GM21390 (cell line): ENCODE results near the gene OGFOD3.
"Not testable (repeated sequence)": the region's sequence is repeated elsewhere in the genome, so short reads cannot be mapped to it uniquely, and the experiment has no call there.

Source experiments
- ATAC-seq: cut with Tn5 transposase; IDR thresholded peaks from one replicate; pipeline ENCODE4 v1.9.1; 2021; ENCODE audit not compliant: unreplicated experiment

OGFOD3 gene

DNA sequence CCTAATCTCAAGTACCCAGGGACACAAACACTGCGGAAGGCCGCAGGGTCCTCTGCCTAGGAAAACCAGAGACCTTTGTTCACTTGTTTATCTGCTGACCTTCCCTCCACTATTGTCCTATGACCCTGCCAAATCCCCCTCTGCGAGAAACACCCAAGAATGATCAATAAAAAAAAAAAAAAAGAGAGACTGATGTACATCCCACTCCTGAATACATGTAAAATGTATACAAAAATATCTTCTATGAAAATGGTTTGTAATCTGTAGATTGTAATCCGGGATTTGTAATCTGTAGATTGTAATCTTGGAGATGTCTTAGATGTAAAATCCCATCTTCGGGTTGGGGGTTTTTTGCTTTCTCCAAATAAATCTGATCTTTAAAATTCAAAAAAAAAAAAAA is 41.1 kb downstream of the OGFOD3 start:
- not testable (repeated sequence) for ATAC-seq

DNA sequence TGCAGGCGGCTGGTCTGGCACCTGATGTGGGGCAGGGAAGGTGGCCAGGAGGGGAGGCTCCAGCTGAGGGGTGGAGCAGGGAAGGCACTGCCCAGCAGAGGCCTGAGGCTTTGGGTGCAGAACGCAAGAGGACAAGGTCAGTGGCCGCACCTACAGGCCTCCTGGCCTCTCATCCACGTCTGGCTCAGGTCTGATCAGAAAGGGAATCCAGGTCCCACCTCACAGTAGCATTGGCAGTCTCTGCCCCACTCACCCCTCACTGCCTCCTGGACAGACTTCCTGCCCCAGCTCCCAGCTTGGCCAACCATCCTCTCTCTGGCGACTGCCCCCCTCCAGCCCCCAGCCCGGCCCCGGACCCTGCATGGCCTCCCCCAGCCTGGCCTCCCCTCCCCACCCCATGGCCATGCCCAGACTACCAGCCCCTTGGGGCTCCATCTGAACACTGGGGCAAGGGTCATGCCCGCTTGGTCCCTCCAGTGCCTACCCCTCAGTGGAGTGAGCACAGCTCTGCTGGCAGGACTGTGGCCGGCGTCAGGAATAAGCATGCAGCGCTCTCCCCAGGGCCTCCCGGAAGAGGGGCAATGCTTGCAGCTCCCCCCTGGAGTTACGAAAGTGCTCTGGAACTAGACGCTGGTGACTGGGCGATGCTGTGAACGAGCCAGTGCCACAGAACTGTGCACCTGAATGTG is 42.2 kb downstream of the OGFOD3 start:
- ATAC-seq: no peak

DNA sequence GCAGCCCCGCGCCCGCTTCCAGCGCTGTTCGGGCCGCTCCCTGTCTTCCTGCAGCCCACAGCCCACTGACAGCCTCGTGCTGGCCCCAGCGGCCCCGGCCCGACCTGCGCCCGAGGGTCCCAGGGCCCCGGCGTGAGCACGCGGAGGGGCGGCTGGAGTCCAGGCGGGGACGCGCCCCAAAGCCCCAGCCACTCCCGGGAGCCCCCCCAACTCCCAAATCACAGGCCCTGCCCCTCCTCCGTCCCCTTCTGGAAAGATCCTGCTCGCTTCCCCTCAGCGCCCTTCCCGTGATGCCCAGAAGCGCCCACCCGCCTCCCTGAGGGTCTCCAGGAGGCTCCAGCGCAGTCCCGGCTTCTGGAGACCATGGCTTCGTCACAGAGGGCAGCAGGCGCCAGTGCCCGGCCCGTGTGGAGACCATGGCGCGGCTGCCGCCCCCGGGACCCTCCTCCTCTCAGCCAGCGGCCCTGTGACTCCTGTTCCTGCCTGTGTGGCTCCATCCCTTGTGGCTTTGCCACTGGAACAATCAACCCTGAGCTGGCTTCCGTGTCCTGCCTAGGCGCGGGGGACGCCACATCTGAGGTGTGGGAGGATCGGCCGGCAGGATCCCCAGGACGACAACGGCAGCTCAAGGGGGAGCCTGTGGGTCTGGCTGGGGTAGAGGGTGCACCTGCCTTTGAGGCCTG is 42.9 kb downstream of the OGFOD3 start:
- ATAC-seq: no peak

DNA sequence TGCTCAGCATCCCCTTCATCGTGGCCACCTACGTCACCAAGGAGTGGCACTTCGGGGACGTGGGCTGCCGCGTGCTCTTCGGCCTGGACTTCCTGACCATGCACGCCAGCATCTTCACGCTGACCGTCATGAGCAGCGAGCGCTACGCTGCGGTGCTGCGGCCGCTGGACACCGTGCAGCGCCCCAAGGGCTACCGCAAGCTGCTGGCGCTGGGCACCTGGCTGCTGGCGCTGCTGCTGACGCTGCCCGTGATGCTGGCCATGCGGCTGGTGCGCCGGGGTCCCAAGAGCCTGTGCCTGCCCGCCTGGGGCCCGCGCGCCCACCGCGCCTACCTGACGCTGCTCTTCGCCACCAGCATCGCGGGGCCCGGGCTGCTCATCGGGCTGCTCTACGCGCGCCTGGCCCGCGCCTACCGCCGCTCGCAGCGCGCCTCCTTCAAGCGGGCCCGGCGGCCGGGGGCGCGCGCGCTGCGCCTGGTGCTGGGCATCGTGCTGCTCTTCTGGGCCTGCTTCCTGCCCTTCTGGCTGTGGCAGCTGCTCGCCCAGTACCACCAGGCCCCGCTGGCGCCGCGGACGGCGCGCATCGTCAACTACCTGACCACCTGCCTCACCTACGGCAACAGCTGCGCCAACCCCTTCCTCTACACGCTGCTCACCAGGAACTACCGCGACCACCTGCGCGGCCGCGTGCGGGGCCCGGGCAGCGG is 43.6 kb downstream of the OGFOD3 start:
- no peak for ATAC-seq

DNA sequence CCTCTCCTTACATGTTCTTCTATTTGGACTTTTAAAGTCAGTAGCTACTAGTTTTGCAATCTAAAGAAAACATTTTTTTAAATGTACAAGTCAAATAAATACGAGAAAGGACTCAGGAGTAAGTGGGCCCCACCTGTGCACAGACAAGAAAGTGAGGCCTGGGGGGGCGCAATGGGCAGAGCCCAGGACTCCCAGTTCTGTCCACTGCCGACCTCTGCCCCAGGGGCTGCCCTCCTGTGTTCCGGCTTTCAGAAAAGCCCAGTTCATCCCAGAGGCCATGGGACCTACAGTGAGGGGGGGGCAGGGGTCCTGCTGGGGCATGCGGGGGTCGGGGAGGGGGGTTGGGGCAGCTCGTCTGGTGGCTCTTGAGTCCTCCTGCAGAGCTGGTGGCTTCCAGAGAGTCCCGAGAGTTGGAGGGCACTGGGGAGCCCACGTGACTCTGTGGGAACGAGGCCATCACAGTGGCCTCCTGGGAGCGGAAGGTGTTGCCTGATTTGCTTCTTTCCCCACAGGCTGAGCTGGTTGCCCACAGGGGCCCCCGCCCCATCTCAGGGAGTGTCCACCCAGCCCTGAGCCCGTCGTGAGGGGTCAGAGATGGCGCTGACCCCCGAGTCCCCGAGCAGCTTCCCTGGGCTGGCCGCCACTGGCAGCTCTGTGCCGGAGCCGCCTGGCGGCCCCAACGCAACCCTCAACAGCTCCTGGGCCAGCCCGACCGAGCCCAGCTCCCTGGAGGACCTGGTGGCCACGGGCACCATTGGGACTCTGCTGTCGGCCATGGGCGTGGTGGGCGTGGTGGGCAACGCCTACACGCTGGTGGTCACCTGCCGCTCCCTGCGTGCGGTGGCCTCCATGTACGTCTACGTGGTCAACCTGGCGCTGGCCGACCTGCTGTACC is 44.4 kb downstream of the OGFOD3 start:
- no peak for ATAC-seq

DNA sequence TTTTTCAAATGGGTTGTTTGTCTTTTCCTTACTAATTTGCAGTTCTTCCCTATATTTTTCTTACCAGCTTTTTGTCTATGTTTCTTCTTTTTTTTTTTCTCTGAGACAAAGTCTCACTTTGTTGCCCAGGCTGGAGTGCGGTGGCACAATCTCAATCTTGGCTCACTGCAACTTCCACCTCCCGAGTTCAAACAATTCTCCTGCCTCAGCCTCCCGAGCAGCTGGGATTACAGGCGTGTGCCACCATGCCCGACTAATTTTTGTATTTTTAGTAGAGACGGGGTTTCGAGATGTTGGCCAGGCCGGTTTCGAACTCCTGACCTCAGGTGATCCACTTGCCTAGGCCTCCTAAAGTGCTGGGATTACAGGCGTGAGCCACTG is 45.3 kb downstream of the OGFOD3 start:
- not testable (repeated sequence) for ATAC-seq

DNA sequence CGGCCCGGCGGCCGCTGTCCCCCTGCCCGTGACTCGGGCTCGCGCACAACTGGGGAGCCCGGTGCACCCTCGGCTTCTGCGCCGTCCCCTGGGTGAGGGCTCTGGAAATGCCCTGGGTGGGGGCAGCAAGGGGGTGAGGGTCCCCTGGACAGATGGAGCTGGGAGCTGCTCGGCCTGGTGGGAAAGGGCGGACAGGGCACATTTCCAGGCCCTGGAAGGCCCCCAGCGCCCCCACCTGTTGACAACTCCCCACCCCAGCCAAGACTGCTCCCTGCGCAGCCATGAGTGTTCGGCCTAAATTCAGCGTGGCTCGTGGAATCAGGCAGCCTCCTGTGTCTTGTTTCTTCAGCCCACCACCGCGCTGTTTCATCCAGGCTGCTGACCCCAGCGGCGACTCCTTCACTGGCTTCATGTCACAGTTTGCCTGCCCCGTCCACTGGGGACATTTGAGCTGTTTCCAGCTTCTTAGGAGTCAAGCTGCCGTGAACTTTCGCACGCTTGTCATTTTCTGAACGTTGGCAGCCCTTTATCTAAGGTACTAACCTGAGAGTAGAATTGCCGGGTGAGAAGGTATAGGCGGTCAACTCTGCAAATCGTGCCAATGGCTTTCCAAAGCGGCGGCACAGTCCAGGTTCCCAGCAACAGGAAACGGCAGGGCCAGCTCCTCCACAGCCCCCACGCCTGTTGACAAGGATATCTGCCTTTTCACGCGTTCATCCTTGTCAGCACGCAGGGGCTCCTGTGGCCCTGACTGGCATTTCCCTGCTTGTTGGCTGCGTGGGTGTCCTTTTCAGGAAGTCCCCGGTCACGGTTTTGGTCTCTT is 45.9 kb downstream of the OGFOD3 start:
- no peak for ATAC-seq

DNA sequence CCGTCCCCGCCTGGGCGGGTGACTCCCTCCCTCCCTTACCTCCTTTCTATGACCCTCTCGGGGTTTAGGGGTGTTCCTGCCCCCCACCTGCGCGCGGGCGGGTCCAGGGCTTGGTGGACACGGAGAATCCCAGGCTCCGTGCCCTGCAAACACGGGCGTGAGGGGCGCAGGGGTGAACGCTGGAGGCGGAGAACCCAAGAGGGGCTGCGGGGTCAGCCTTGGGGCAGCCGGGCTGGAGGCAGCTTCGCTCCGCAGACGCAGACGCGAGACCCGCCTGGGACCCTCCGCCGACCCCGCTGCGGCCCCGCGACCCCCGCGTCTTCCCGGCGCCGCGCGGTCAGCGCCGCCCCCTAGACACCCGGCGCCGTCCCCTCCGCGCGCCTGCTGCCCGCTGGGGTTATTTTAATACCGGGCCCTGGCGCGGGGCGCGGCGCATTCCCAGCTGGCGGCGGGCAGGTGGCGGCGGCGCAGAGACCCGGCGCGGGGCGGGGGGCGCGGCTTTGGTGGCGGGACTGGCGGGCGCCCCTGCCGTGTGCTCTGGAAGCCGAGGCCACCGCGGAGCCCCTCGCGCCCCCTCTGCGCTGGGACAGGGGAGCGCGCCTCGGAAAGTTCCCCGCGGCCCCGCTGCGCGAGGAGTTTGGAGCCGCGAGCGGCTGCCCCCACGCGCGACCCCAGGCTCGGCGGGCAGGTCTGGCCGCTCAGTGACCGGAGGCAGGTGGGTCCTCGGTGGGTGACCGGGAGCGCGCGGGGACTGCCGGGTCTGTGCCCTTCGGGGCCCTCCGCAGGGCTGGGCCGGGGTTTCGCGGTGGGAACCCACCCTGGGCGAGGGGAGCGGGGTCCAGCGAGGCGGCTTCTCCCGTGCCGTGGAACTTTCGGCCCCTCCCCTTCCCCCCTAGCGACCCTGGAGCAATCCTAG is 46.8 kb downstream of the OGFOD3 start, which contains the start of gene UTS2R:
TSS of gene UTS2R (plus strand) at position 433 of the 916 bp plus-strand sequence. CDS start 2,560 bp downstream, outside the sequence.
- ATAC-seq: no peak

DNA sequence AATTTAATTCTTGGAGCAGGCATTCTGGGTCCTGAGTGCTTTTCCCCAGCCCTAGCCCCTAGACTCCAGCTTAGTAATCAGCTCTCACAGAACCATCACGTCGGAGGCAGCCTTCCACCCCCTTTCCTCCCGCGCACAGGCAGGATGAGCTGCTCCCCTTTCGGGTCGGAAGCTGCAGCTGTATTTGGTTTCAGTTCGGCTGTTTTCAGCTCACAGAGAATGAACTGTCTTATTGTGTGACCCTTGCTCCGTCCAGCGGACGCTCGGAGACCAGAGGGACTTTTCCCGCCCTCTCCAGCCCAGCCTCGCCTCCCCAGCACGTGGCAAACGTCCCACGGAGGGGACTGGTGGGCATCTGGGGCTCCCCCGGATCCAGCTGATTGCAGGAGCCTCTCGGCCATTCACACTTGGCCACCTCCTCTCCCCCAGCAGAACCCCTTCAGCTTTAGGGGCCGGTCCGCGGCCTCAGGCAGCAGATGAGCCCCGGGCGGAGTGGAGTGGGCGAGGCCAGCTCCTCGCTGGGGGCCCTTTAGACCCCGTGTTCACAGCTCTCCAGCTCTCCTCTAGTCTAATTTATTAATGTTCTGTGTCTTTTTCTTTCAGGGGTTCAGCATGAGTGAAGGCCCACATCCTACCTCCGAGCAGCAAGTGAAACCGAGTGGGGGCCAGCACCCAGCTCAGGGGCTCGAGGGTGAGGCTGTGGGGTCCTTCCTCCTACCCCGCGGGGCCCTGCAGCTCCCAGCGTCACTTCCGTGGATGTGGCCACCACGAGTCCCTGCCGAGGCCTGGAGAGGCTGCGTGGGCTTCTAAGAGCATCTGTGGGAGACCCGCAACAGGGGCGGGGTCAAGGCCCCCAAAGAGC is 47.7 kb downstream of the OGFOD3 start:
- no peak for ATAC-seq

DNA sequence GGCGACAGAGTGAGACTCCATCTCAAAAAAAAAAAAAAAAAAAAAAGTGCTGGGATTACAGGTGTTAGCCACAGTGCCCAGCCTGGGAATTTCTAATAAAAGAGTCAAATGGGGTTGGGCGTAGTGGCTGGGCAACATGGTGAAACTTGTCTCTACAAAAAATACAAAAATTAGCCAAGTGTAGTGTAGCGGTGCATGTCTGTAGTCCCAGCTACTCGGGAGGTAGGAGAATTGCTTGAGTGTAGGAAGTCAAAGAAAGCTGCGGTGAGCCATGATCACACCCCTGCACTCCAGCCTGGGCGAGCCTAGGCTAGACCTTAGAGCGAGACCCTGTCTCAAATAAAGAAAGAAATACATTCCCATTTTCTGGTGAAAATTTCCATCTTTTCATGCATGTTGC is 49.2 kb downstream of the OGFOD3 start:
- ATAC-seq: no peak

DNA sequence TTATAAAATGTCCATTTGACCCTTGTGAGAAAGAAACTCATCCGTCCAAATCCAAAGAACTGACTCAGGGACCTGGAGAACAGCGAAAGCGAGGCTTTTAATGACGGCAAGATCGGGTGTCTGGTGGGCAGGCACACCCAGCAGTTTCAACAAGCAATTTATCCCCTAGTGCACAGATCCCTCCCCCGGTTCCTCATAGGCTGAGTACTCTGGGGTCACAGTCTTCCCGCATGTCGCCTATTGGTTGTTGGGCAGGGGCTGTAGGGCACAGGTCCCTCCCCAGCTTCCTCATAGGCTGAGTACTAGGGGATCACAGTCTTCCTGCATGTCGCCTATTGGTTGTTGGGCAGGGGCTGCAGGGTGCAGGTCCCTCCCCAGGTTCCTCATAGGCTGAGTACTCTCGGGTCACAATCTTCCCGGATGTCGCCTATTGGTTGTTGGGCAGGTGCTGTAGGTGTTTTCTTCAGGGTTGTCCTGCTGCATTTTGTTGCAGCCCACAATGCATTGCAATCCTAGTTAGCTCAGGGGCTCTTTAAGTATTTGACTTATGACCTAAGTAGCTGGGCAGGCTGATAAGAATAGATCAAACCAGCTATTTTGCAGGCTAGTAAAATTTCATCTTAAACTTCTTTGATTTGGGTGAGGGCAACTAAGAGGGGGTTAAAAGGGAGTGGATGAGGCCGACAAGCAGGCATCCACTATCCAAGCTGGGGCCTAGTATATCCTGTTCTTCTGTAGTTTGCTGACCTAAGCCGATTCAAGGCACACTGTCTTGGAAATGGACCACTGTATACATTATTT is 50.5 kb downstream of the OGFOD3 start:
- ATAC-seq: no peak

DNA sequence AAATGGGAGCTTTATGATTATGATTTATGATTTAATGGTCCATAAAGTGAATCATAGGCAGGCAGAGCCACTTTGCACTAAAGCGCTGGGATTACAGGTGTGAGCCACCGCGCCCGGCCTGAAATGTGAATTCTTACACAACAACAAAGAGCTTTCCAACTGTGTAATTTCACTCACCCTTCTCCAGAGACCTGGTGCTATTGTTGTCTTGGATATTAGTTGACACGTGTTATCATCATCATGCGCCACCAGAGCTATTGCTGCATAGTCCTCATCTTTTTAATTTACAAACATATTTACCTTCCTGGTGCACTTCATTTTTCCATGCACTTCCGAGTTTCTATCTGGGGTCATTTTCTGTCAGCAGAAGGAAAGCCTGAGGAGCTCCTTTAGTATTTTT is 51.6 kb downstream of the OGFOD3 start:
- ATAC-seq: no peak

DNA sequence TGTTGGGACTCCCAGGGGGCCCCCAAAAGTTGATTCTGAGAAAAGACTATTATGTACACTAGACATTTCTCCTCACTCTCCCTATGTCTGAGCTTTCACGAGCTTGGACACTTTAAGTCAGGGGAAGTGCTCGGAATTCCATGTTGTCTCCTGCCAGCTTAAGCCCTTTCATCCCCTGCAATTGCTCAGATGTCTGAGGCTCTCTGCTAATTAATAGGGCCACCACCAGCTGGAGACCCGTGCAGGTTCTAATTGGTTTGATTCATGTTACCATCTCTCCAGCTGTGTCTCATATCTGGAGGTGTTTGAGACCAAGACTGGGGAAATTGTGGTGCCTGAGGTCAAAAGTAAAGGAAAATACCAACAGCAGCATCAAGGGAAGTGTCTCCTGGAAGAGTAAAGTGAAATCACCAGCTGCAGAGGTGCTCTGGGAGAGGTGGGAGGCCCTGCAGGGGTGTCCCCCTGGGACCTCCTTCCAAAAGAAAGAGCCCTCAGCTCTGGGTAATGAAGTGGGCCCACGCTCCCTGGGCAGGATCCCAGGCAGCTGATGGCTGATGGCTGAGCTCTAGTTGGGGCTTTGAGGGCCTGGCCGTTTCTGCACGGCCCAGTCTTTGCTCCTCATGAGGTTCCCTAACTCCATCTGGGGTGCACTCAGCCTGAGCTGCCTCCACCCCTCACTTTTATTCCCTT is 52.6 kb downstream of the OGFOD3 start:
- ATAC-seq: no peak

DNA sequence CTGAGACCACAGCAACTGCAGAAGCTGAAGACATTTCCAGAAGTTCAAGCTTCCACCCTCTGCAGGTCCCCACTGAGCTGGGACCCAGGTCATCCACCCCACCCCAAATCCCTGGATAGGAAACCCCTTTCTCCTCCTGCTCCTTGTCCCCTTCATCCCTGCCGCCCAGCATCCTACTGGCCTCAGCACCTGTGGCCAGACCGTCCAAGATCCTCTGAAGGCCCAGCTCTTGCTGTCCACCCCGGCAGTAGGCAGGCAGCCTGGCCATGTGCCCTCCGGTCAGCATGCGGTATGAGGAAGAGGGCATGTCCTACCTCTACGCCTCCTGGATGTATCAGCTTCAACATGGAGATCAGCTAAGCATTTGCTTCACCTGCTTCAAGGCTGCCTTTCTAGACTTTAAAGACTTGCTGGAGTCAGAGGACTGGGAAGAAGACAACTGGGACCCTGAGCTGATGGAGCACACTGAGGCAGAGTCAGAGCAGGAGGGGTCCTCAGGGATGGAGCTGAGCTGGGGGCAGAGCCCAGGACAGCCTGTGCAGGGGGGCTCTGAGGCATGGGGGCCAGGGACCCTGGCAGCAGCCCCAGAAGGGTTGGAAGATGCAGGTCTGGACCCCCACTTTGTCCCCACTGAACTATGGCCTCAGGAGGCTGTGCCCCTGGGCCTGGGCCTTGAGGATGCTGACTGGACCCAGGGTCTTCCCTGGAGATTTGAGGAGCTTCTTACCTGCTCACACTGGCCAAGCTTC is 56.3 kb downstream of the OGFOD3 start:
- no peak for ATAC-seq

DNA sequence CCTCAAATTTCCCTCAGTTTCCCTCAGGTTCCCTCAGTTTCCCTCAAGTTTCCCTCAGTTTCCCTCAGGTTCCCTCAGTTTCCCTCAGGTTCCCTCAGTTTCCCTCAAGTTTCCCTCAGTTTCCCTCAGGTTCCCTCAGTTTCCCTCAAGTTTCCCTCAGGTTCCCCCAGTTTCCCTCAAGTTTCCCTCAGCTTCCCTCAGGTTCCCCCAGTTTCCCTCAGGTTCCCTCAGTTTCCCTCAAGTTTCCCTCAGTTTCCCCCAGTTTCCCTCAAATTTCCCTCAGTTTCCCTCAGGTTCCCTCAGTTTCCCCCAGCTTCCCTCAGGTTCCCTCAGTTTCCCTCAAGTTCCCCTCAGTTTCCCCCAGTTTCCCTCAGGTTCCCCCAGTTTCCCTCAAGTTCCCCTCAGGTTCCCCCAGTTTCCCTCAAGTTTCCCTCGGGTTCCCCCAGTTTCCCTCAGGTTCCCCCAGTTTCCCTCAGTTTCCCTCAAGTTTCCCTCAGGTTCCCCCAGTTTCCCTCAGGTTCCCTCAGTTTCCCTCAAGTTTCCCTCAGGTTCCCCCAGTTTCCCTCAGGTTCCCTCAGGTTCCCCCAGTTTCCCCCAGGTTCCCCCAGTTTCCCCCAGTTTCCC is 58.8 kb downstream of the OGFOD3 start:
- ATAC-seq: not testable (repeated sequence)
